Activated CD8-positive, alpha-beta T cell treated with anti-CD3 and anti-CD28 coated beads, Interleukin-2, amount 10 ng/mL, durations not matched to agents 7 days and 5 days (primary cell): ENCODE data around the gene IRX5. TPM values are rescaled to one million over a fixed set of nuclear protein-coding genes. Genes with fewer than 3 reads are reported as not detected.

Experiments used
- ATAC-seq: fragments of 150-1000 bp; cut with Tn5 transposase; one replicate; pipeline ENCODE4 v1.10.0; 2021; ENCODE audit warnings: moderate library complexity
- CTCF ChIA-PET: fragments of 350-600 bp; sonication (Branson Sonifier 250); formaldehyde crosslinking; loops from one replicate; lab custom pipeline; 2021; ENCODE audit warnings: antibody characterized with exemption; lab: Charles Lee
- POLR2A ChIA-PET: fragments of 350-600 bp; sonication (Branson Sonifier 250); formaldehyde crosslinking; loops from one replicate; lab custom pipeline; 2021; ENCODE audit warnings: antibody characterized with exemption; lab: Charles Lee
- DNase-seq: peaks from one replicate; pipeline ENCODE4 v3.0.0-alpha.2; 2020
- H3K27ac Mint-ChIP-seq: one replicate; pipeline ENCODE4 v1.8.0; 2021; ENCODE audit warnings: mild to moderate bottlenecking, mixed read lengths
- H3K27me3 Mint-ChIP-seq: one replicate; pipeline ENCODE4 v1.8.0; 2021; ENCODE audit warnings: low read depth, mixed read lengths
- H3K36me3 Mint-ChIP-seq: one replicate; pipeline ENCODE4 v1.8.0; 2021; ENCODE audit warnings: low read depth, mixed read lengths
- H3K4me1 Mint-ChIP-seq: one replicate; pipeline ENCODE4 v1.8.0; 2021; ENCODE audit warnings: low read depth, mixed read lengths
- H3K4me3 Mint-ChIP-seq: one replicate; pipeline ENCODE4 v1.8.0; 2021; ENCODE audit warnings: mild to moderate bottlenecking, mixed read lengths
- H3K9me3 Mint-ChIP-seq: one replicate; pipeline ENCODE4 v1.8.0; 2022; ENCODE audit warnings: mixed read lengths; ENCODE audit not compliant: insufficient read depth
- total RNA-seq, 2 experiments: library from RNA; stranded (reverse); gene quantifications; one replicate each; pipeline ENCODE4 v1.2.3, GENCODE V29; 2021

Gene IRX5
- total RNA-seq, 2 experiments from 2014 or later = not detected

DNA sequence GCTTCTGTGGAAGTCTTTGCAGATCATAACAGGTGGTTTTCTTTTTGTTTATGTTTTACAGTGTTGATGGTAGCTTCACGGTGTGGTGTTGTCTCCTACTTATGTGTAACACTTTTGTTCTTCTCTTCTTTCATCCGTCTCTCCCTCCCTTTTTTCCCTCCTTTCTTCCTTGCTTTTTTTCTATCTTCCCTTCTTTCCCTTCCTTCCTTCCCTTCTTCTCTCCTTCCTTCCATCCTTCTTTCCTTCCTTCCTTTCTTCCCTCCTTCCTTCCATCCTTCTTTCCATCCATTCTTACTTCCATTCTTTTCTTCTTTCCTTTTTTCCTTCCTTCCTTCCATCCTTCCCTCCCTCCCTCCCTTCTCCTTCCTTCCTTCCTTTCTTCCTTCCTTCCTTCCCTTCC lies 31.4 kb downstream of the IRX5 start:
- Mint-ChIP-seq H3K9me3 (no peaks in the 10 kb centered on the region), H3K36me3 (no peaks in the 10 kb centered on the region), H3K4me3 (no peak overlapping the region), H3K4me1 (no peaks in the 10 kb centered on the region), H3K27ac (no peak overlapping the region), H3K27me3 (no peaks in the 10 kb centered on the region)
- ChIA-PET POLR2A (no interaction called here), CTCF (no interaction called here)
- no peak for ATAC-seq
- DNase-seq = no peak

DNA sequence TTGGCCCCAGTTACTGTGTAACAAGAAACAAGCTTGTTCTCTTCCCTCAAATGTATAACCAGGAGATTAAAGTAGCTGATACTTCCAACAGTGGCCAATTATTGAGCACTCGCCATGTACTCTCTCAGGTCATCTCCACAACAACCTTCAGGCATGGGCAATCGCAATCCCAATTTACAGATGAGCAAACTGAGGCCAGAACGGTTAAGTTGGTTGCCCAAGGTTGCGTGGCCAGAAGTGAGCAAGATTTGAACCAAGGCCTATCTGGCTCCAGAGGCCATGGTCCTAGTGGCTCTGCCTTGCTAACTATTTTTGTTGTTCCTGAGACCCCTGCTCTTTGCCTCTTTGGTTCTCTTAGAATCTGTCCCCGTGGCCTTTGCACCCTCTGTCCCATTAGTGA lies 33.6 kb downstream of the IRX5 start:
- POLR2A ChIA-PET = no interaction called here
- Mint-ChIP-seq H3K4me1 (no peaks in the 10 kb centered on the region), H3K27ac (no peak overlapping the region), H3K9me3 (no peaks in the 10 kb centered on the region), H3K36me3 (no peaks in the 10 kb centered on the region), H3K27me3 (no peaks in the 10 kb centered on the region), H3K4me3 (no peak overlapping the region)
- no peak for DNase-seq
- ATAC-seq = no peak
- CTCF ChIA-PET = no interaction called here

DNA sequence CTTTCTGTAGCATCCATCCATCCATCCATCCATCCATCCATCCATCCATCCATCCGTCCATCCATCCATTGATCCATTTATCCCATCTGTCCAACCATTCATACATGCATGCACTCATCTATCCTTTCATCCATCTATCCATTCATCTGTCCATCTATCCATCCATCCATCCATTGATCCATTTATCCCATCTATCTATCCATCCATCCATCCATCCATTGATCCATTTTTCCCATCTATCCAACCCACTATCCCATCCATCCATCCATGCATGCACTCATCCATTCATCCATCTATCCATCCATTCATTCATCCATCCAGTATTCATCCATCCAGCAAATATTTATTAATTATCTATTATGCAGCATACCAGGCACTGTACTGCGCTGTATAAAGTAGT lies 34.8 kb downstream of the IRX5 start:
- no peaks in the 10 kb centered on the region for H3K27me3 Mint-ChIP-seq
- no peaks in the 10 kb centered on the region for H3K4me1 Mint-ChIP-seq
- no peak for ATAC-seq
- H3K4me3 Mint-ChIP-seq = no peak overlapping the region
- no peaks in the 10 kb centered on the region for H3K36me3 Mint-ChIP-seq
- DNase-seq = no peak
- ChIA-PET CTCF (interaction anchor here (0.8 kb wide), 1 partner anchor 8 kb away, joined by 4 read pairs; no protein-coding TSS in a partner anchor), POLR2A (no interaction called here)
- no peak overlapping the region for H3K27ac Mint-ChIP-seq
- H3K9me3 Mint-ChIP-seq = no peaks in the 10 kb centered on the region

DNA sequence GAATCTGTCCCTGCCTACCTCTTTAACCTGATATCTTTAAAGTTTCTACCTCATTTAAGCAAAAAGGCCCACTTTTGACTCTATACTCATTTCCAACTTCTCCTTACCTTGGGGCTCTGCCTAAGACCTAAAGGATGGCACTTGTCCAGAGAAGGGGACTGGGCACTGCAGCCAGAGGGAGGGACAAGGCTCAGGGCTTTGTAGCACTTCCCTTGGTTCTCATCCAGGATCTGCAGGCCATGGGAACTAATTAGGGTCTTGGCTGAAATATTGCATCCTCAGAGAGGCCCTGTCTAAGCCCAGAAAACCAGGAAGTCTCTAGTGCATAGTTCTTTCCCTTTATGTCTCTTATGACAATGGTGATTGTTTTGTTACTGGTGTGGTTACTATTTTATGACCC lies 37.3 kb downstream of the IRX5 start:
- Mint-ChIP-seq H3K27me3 (no peaks in the 10 kb centered on the region), H3K27ac (no peak overlapping the region), H3K9me3 (no peaks in the 10 kb centered on the region), H3K4me1 (no peaks in the 10 kb centered on the region), H3K36me3 (no peaks in the 10 kb centered on the region), H3K4me3 (no peak overlapping the region)
- ATAC-seq (no peak), DNase-seq (no peak)
- CTCF ChIA-PET = no interaction called here
- POLR2A ChIA-PET = no interaction called here

DNA sequence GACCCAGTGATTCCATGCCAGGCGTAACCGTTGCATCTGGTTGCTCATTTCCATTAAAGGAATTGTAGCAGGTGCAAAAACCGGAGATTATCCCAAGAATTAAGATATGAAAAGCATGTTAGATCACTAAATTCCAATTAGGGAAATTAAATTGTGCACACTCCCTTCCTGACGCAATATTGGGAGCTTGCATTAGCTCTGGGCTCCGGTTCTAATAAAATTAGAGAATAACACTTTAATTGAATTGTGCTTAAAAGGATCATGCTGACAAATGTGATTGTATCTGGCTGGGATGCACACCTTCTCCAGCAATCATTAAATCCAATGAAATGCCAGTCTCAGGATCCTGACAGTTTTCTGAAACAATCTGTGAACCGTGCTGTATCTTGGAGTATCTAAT lies 38.1 kb downstream of the IRX5 start:
- no peak for DNase-seq
- POLR2A ChIA-PET = no interaction called here
- CTCF ChIA-PET = no interaction called here
- Mint-ChIP-seq H3K27me3 (no peaks in the 10 kb centered on the region), H3K36me3 (no peaks in the 10 kb centered on the region), H3K27ac (no peak overlapping the region), H3K4me1 (no peaks in the 10 kb centered on the region), H3K4me3 (no peak overlapping the region), H3K9me3 (no peaks in the 10 kb centered on the region)
- no peak for ATAC-seq

DNA sequence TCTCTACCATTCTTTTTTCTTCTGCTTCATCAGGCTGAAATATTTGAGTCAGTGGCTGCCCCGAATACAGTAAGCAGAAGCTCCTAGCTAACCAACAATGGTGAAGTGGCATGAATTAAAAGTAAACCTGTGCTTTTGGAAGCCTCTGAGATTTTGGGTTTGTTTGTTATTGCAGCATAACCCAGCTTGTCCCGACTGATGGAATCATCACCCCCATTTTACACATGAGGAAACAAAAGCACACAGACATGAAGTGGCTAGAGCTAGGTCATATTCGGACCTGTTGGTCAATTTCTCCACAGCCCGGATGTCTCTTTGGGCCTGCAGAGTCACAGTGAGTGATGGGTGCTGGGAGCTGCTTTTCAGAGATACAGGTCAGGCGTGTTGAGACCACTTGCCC lies 39.4 kb downstream of the IRX5 start:
- ATAC-seq (no peak), DNase-seq (no peak)
- ChIA-PET CTCF (no interaction called here), POLR2A (no interaction called here)
- Mint-ChIP-seq H3K27me3 (no peaks in the 10 kb centered on the region), H3K4me1 (no peaks in the 10 kb centered on the region), H3K9me3 (no peaks in the 10 kb centered on the region), H3K27ac (no peak overlapping the region), H3K4me3 (no peak overlapping the region), H3K36me3 (no peaks in the 10 kb centered on the region)

DNA sequence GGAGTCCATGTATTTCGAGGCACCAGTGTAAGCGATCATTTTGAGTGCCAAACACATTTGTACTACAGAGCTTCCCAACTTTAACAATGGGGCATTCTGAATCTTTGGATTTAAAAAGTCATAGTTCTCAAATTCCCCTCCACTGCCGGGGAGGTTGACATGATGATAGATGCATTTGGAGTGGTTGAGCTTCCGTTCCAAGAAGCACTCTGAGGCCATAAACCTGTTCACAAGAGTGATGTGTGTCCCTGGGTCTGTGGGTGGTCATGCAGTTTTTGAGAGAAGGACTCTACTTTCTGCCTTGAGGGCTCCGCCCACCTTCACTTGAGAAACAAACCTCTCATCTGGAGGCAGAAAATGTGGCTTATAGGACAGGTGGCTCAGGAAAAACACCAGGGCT lies 43.7 kb downstream of the IRX5 start:
- no peak for DNase-seq
- Mint-ChIP-seq H3K4me3 (no peak overlapping the region), H3K27ac (no peak overlapping the region), H3K9me3 (no peaks in the 10 kb centered on the region), H3K36me3 (no peaks in the 10 kb centered on the region), H3K4me1 (no peaks in the 10 kb centered on the region), H3K27me3 (no peaks in the 10 kb centered on the region)
- ATAC-seq = no peak
- POLR2A ChIA-PET = no interaction called here
- CTCF ChIA-PET = no interaction called here

DNA sequence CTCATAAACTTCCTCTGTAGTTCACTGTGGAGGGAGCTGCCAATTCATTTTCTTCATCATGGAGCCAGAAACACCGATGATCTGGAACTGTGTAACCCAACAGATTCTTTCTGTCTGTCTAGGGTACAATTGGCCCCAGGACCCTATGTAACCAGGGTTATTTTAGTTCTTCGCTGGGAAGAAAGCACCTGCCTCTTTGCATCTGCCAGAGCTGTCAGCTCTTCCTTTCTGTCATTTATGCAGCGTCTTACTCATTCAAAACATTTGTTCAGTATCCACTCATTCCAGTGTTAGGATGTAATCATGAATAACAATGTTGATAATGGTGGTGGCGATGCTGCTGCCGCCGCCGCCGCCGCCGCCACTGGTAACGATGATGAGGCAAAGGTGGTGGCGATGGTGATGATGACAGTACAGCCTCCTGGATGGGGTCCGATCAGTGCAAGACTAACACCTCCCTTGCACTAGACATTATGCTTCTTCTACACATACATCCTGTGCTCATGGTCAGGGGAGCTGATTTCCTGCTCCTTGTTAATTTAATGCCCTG lies 46.1 kb downstream of the IRX5 start:
- Mint-ChIP-seq H3K4me1 (no peaks in the 10 kb centered on the region), H3K27ac (no peak overlapping the region), H3K4me3 (no peak overlapping the region), H3K9me3 (no peaks in the 10 kb centered on the region), H3K27me3 (no peaks in the 10 kb centered on the region), H3K36me3 (no peaks in the 10 kb centered on the region)
- POLR2A ChIA-PET = no interaction called here
- CTCF ChIA-PET = no interaction called here
- DNase-seq (no peak), ATAC-seq (no peak)

DNA sequence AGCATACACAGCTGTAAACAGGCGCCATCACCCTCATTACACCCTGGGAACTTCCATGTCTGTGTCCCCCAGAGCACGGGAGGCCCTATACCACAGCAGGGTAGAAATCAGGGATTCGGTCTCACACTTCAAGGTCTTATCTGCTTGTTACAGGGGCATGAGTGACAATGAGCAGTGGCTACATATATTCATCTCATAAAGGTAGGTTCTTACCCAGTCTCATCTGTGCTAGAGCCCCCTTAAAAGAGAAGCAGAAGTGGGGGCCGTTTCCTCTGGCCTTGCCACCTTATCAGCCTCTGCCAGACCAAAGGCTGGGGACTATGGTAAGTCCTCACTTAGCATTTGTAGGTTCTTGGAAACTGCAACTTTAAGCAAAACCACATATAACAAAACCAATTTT lies 46.5 kb downstream of the IRX5 start:
- no peak overlapping the region for H3K27ac Mint-ChIP-seq
- H3K27me3 Mint-ChIP-seq = no peaks in the 10 kb centered on the region
- H3K4me3 Mint-ChIP-seq = no peak overlapping the region
- DNase-seq = no peak
- H3K4me1 Mint-ChIP-seq = no peaks in the 10 kb centered on the region
- ChIA-PET CTCF (no interaction called here), POLR2A (no interaction called here)
- ATAC-seq = no peak
- H3K9me3 Mint-ChIP-seq = no peaks in the 10 kb centered on the region
- H3K36me3 Mint-ChIP-seq = no peaks in the 10 kb centered on the region

DNA sequence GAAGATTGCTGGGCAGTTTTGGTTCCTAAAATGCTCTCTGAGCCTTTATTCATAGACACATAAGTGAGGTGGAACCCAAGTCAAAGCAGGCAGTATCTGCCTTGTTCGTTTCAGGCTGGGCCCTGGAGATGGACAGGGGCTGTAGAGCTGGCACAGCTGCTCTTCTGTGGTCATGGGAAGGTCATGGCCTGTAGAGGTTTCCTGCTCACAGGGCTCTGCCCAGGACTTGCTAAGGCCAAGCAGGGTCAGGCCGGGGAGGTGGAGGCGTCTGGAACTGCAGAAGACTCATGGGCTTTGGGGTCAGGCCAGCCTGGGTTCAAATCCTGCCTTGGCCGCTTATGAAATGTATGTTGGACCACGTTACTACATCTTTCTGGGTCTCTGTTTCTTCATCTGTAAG lies 50.2 kb downstream of the IRX5 start:
- Mint-ChIP-seq H3K4me3 (no peak overlapping the region), H3K27me3 (no peaks in the 10 kb centered on the region), H3K27ac (no peak overlapping the region), H3K4me1 (no peaks in the 10 kb centered on the region), H3K9me3 (no peaks in the 10 kb centered on the region), H3K36me3 (no peaks in the 10 kb centered on the region)
- ChIA-PET POLR2A (no interaction called here), CTCF (no interaction called here)
- ATAC-seq (no peak), DNase-seq (no peak)
